MM.1S (cell line): ENCODE data around the gene GPC4.

Experiments
- EZH2 ChIP-seq: fragments of 300-600 bp; sonication (generic); optimal IDR thresholded peaks from 2 replicates; pipeline ENCODE3; 2017; ENCODE audit warnings: low read depth, mild to moderate bottlenecking, antibody characterized with exemption, low read length, mixed read lengths
- EZH2phosphoT487 ChIP-seq: fragments of 300-600 bp; sonication (generic); IDR thresholded peaks from 2 replicates; pipeline ENCODE4 v1.6.1; 2018; ENCODE audit warnings: antibody characterized with exemption, low read length
- TF ChIP-seq, protein P1 (sequence below): fragments of 300-600 bp; sonication (generic); IDR thresholded peaks from 2 replicates; pipeline ENCODE4 v1.5.1; 2016; ENCODE audit warnings: antibody characterized with exemption, low read length, mixed read lengths

DNA sequence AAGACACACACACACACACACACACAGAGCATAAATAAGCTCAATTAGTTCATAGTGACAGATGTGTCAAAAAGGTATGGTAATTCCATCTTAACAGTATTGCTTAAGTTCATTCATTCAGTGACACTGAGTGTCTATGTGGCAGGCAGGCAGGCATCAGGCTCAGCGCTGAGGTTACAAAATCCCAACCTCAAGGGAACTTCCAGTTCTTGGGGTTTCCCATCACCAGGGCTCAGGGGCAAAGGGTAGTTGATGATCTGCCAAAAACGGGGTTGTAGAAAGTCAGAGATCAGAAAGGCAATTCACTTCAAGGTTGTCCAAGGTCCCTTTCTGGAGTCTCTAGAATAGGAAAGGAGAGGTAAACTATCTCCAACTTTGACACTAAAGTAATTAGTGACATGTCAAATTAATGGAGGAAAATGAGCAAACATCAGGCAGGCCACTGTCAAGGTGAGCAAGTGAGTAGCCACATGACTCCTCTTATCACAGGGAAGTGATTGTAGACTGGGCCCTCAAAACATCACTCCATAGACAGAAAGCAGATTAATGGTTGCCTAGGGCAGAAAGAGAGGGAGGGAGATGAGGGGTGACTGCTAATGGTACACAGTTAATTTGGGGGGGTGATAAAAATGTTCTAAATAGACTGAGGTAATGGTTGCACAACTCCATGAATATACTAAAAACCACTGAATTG, 41.8 kb downstream of the GPC4 start:
- TF ChIP-seq, protein P1, sequence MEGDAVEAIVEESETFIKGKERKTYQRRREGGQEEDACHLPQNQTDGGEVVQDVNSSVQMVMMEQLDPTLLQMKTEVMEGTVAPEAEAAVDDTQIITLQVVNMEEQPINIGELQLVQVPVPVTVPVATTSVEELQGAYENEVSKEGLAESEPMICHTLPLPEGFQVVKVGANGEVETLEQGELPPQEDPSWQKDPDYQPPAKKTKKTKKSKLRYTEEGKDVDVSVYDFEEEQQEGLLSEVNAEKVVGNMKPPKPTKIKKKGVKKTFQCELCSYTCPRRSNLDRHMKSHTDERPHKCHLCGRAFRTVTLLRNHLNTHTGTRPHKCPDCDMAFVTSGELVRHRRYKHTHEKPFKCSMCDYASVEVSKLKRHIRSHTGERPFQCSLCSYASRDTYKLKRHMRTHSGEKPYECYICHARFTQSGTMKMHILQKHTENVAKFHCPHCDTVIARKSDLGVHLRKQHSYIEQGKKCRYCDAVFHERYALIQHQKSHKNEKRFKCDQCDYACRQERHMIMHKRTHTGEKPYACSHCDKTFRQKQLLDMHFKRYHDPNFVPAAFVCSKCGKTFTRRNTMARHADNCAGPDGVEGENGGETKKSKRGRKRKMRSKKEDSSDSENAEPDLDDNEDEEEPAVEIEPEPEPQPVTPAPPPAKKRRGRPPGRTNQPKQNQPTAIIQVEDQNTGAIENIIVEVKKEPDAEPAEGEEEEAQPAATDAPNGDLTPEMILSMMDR: no peak
- TF ChIP-seq EZH2phosphoT487 (no peak), EZH2 (no peak)
